Natural killer cell (primary cell): ENCODE data around the gene ATP6V0A1. TPM values are rescaled to one million over a fixed set of nuclear protein-coding genes. Genes with fewer than 3 reads are reported as not detected.
"Not testable (repeated sequence)": the region's sequence is repeated elsewhere in the genome, so short reads cannot be mapped to it uniquely, and the experiment has no call there.

Source experiments
- ATAC-seq, 3 donors: fragments of 150-1000 bp in 2 of 3; fragments of 200-7000 bp in 1 of 3; cut with Tn5 transposase; 1 replicate in 1 of 3; 2 replicates in 2 of 3; pipeline ENCODE4 v1.10.0; 2021; ENCODE audit warnings: mild to moderate bottlenecking in 2 of 3, moderate library complexity in 2 of 3
- DNase-seq, 2 donors: peaks; one replicate each; pipeline versions ENCODE4 v3.0.0 to v3.0.0-alpha.2; 2013 to 2021; ENCODE audit warnings: mixed read lengths in 1 of 2
- H3K27ac ChIP-seq: one replicate; pipeline ENCODE4 v1.5.1; 2013; ENCODE audit warnings: mild to moderate bottlenecking, low read length
- H3K27me3 ChIP-seq: one replicate; pipeline ENCODE4 v1.6.1; 2013; ENCODE audit warnings: low read length; ENCODE audit not compliant: control insufficient read depth, insufficient read depth
- H3K36me3 ChIP-seq: one replicate; pipeline ENCODE4 v1.6.1; 2013; ENCODE audit warnings: low read length; ENCODE audit not compliant: control insufficient read depth, insufficient read depth
- H3K4me1 ChIP-seq: one replicate; pipeline ENCODE4 v1.6.1; 2013; ENCODE audit warnings: low read length; ENCODE audit not compliant: control insufficient read depth, insufficient read depth
- H3K4me3 ChIP-seq: one replicate; pipeline ENCODE4 v1.5.1; 2013; ENCODE audit warnings: low read length
- H3K9me3 ChIP-seq: one replicate; pipeline ENCODE4 v1.6.1; 2013; ENCODE audit warnings: low read length; ENCODE audit not compliant: control insufficient read depth, insufficient read depth
- H3K27ac Mint-ChIP-seq, 2 donors: one replicate each; pipeline ENCODE4 v1.8.0; 2022; ENCODE audit warnings: mild to moderate bottlenecking in 2 of 2, mixed read lengths in 2 of 2, moderate library complexity in 1 of 2
- H3K27me3 Mint-ChIP-seq, 2 donors: one replicate each; pipeline ENCODE4 v1.8.0; 2022; ENCODE audit warnings: low read depth in 2 of 2, mixed read lengths in 2 of 2
- H3K36me3 Mint-ChIP-seq: one replicate; pipeline ENCODE4 v1.8.0; 2022; ENCODE audit warnings: mixed read lengths
- H3K4me1 Mint-ChIP-seq, 2 donors: one replicate each; pipeline ENCODE4 v1.8.0; 2022; ENCODE audit warnings: mixed read lengths in 2 of 2
- H3K4me3 Mint-ChIP-seq: one replicate; pipeline ENCODE4 v1.8.0; 2022; ENCODE audit warnings: mild to moderate bottlenecking, moderate library complexity, mixed read lengths
- H3K9me3 Mint-ChIP-seq, 2 donors: one replicate each; pipeline ENCODE4 v1.8.0; 2022; ENCODE audit warnings: mixed read lengths in 2 of 2
- WGBS: methylation state at CpG from one replicate; pipeline ENCODE4 v1.1.7; 2013; ENCODE audit warnings: missing lambda C conversion rate; ENCODE audit not compliant: insufficient coverage; 5-methylcytosine and 5-hydroxymethylcytosine counted together
- intact Hi-C: fragments of 100-400 bp; cut with micrococcal nuclease; formaldehyde crosslinking; loops from one replicate; pipeline ENCODE4 v1.14.2; 2022
- total RNA-seq, 4 donors: library from RNA; stranded (reverse); fragments of 120-200 nt in 1 of 4; gene quantifications; one replicate each; pipeline versions ENCODE4 v1.2.3 to v1.2.4, GENCODE V29; 2013 to 2022
- TF ChIP-seq, protein P1 (sequence below): fragments of 200-600 bp; IDR thresholded peaks from one replicate; pipeline ENCODE4 v1.8.0; 2022; ENCODE audit warnings: antibody characterized with exemption

The ATP6V0A1 gene
- total RNA-seq, 3 donors from 2014 or later (not counting 1 experiment from before 2014, with no cell fraction given): 4.8 to 33.5 (median 7.5) TPM

DNA sequence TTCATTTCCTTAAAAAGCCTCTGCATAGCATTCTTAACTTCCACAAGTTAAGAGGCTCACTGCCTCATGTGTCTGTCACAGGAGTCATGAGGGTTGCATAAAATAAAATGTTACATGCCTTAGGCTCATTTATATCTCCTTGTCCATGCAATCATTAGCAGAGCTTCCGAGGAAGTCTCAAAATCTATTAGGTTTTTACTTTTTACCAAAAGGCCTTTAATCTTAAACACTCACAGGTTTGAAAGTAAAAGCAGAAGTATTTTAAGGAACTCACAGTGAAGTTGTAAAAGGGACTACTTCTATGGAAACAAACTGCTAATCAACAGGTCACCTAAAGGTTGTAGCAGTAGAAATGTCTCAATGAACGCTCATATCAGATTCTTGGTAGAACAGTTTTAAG lies 5.2 kb upstream of the ATP6V0A1 start:
- Histone ChIP-seq H3K4me3 (no peak overlapping the region), H3K4me1 (peaks cover 43% of the 10 kb centered on the region), H3K36me3 (no peaks in the 10 kb centered on the region), H3K27ac (no peak overlapping the region), H3K27me3 (no peaks in the 10 kb centered on the region), H3K9me3 (no peaks in the 10 kb centered on the region)
- intact Hi-C loops: no loop called here
- H3K36me3 Mint-ChIP-seq: no peaks in the 10 kb centered on the region
- peaks cover 14 to 23% of the 10 kb centered on the region in 2 donors for H3K27me3 Mint-ChIP-seq
- no peak for ATAC-seq
- H3K27ac Mint-ChIP-seq: no peak overlapping the region
- H3K9me3 Mint-ChIP-seq: no peaks in the 10 kb centered on the region
- no CpG with 5 or more reads among the region's 2 CpGs for WGBS
- peak overlapping the region; percentile 25 for H3K4me3 Mint-ChIP-seq
- TF ChIP-seq, protein P1, sequence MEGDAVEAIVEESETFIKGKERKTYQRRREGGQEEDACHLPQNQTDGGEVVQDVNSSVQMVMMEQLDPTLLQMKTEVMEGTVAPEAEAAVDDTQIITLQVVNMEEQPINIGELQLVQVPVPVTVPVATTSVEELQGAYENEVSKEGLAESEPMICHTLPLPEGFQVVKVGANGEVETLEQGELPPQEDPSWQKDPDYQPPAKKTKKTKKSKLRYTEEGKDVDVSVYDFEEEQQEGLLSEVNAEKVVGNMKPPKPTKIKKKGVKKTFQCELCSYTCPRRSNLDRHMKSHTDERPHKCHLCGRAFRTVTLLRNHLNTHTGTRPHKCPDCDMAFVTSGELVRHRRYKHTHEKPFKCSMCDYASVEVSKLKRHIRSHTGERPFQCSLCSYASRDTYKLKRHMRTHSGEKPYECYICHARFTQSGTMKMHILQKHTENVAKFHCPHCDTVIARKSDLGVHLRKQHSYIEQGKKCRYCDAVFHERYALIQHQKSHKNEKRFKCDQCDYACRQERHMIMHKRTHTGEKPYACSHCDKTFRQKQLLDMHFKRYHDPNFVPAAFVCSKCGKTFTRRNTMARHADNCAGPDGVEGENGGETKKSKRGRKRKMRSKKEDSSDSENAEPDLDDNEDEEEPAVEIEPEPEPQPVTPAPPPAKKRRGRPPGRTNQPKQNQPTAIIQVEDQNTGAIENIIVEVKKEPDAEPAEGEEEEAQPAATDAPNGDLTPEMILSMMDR: no peak
- DNase-seq: no peak
- H3K4me1 Mint-ChIP-seq: peaks cover 22% of the 10 kb centered on the region in 2 donors

DNA sequence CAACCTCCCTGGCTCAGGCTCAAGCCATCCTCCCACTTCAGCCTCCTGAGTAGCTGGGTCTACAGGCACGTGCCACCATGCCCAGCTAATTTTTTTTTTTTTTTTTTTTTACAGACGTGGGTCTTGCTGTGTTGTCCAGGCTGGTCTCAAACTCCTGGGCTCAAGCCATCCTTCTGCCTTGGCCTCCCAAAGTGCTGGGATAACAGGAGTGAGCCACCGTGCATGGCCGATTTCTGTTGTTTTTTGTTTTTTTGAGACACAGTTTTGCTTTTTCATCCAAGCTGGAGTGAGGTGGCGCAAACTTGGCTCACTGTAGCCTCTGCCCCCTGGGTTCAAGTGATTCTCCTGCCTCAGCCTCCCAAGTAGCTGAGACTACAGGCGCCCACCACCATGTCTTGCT lies 3.7 kb upstream of the ATP6V0A1 start:
- not testable (repeated sequence) for H3K27ac ChIP-seq, H3K9me3 ChIP-seq, H3K9me3 Mint-ChIP-seq, H3K4me3 Mint-ChIP-seq, H3K4me3 ChIP-seq, H3K36me3 ChIP-seq, H3K36me3 Mint-ChIP-seq, ATAC-seq, H3K27ac Mint-ChIP-seq, DNase-seq
- Mint-ChIP-seq H3K27me3 (peaks cover 23 to 37% of the 10 kb centered on the region in 2 donors), H3K4me1 (peaks cover 37 to 38% of the 10 kb centered on the region in 2 donors)
- Histone ChIP-seq H3K4me1 (peaks cover 54% of the 10 kb centered on the region), H3K27me3 (peaks cover 12% of the 10 kb centered on the region)
- 96% methylated on average over 6 of the region's 6 CpGs for WGBS
- intact Hi-C loops: loop anchor here (5.0 kb wide), 1 partner anchor 68 kb away; the partner anchor contains the start of gene STAT3

DNA sequence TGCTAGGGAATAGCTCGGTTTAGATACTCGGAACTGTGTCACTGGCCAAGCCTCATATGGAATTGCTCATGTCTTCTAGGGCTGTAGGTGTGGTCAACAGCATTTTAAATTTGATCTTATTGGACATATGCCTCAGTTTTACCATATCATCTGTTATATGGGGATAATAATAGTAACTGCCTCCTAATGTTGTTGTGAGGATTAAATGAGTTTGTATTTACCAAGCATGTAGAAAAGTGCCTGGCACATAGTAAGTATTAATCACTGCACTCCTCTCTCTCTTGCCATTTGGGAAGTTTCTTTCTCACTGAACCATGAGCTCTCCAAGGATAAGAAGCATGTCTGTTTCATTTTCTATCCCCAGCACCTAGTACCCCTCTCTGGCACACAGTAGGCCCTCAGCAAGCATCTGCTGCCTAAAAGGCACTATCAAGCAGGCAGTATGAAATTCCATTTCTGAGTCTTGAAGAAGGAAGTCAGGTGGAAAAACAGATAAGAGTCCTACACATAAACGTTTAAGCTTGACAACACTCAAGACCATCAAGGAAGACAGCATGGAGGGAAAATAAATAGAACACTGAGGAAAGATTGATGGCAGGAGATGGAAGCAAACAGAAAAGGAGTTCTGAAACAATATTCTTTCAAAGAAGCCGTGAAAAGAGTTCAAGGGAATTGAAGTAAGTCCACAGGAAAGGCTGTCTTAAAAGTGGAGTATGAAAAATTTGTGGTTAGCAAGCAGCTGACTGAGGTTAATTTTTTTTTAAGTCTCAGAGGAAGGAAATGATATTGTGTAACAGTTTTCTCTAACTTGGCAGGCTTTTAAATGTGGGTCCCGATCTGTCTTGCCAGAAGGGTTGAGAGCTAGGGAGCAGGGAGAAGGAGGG lies 2.2 kb upstream of the ATP6V0A1 start:
- Mint-ChIP-seq H3K27me3 (peaks cover 28 to 44% of the 10 kb centered on the region in 2 donors), H3K4me1 (peaks cover 43 to 45% of the 10 kb centered on the region in 2 donors), H3K36me3 (no peaks in the 10 kb centered on the region), H3K9me3 (no peaks in the 10 kb centered on the region), H3K27ac (peak overlapping the region; percentile 22 to 46), H3K4me3 (peak overlapping the region; percentile 47)
- ATAC-seq (peak; percentile 55 to 69 (median 60)), DNase-seq (peak in 1 of 2 donors; percentile 78)
- Histone ChIP-seq H3K4me3 (no peak overlapping the region), H3K36me3 (no peaks in the 10 kb centered on the region), H3K27ac (peak overlapping the region; percentile 69), H3K27me3 (peaks cover 21% of the 10 kb centered on the region), H3K9me3 (no peaks in the 10 kb centered on the region), H3K4me1 (peaks cover 54% of the 10 kb centered on the region)
- intact Hi-C loops: loop anchor here (1.0 to 5.0 kb wide), 2 partner anchors 28 to 69 kb away; partner anchors contain the start of gene STAT3
- WGBS: 39% methylated on average over 5 of the region's 5 CpGs
- TF ChIP-seq, protein P1: no peak

DNA sequence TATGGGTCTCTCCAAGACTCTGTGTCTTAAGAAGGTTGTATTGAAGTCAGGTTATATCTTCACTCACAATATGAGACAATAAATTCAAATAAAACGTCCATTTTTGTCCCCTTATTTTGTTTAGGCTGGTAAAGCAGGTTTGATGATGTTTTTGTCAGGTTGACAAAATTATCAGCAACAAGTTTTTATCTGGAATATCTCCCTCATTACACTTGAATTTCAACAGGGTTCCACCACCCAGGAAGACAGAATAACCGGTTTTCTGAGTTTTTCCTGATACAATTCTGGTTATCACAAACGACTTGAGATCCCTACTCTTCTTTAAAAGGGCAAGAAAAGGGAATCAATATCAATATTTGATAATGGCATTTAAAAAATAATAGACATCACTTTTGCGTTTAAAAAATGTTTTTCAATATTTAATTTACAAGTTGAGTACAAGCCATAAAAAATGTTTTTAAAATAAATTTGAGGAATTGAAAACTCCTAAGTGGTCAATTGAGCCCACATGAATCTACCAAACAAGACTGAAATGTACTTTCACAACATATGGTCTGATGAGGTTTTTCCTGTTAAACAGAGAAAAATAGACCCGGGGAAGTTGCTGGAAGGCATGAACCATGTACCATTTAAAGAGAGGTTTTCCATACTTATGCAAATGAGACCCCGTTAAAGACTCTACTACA lies 1.4 kb upstream of the ATP6V0A1 start:
- peaks cover 43 to 45% of the 10 kb centered on the region in 2 donors for H3K4me1 Mint-ChIP-seq
- H3K27ac Mint-ChIP-seq: peak overlapping the region; percentile 22 to 46
- no peaks in the 10 kb centered on the region for H3K36me3 Mint-ChIP-seq
- Histone ChIP-seq H3K27ac (peak overlapping the region; percentile 69), H3K9me3 (no peaks in the 10 kb centered on the region), H3K36me3 (no peaks in the 10 kb centered on the region), H3K4me1 (peaks cover 53% of the 10 kb centered on the region), H3K27me3 (peaks cover 24% of the 10 kb centered on the region), H3K4me3 (no peak overlapping the region)
- 33% methylated on average over 3 of the region's 6 CpGs for WGBS
- peaks cover 30 to 44% of the 10 kb centered on the region in 2 donors for H3K27me3 Mint-ChIP-seq
- TF ChIP-seq, protein P1: no peak
- no peak for DNase-seq
- intact Hi-C loops: loop anchor here (1.0 to 5.0 kb wide), 2 partner anchors 27 to 70 kb away; partner anchors contain the start of gene STAT3
- H3K9me3 Mint-ChIP-seq: no peaks in the 10 kb centered on the region
- ATAC-seq: no peak
- H3K4me3 Mint-ChIP-seq: peak overlapping the region; percentile 47
